ENCODE data around the gene CYBA.

CYBA gene

DNA sequence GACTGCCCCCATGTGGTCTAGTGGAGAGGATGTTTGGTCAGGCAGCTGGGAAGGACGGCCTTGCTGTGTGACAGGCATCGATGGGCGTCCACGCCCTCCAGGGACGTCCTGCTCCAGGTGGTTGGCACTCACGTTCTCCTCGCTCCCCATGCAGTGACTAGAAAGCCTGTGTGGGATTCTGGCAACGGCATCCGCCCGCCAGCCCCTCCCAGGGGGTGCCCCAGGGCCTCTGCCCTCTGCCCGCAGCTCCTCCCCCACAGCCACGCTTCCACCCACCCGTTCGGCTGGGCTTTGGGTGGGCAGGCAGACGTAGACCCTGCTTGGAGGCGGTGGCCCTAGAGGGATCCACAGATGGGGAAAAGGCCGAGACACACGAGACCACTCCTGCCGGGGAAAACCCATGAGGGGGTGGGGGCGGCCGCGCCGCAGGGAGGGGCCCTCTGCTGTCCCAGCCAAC, 17.1 kb downstream of the CYBA start:
- Histone ChIP-seq H3K27me3 (replicated peaks; ENCODE audit: insufficient read depth, low read length) (no peaks in the 10 kb centered on the region), H3K9me3 (replicated peaks; ENCODE audit: insufficient read depth, low read length) (no peaks in the 10 kb centered on the region), H3K27ac (ENCODE audit: low read length) (peak overlapping the region; percentile 86), H3K4me3 (ENCODE audit: low read length) (peak overlapping the region; percentile 64), H3F3A (ENCODE audit: insufficient read depth, low read length) (peaks cover 8% of the 10 kb centered on the region; the same call in 1 of the 2 replicates), H3K9ac (ENCODE audit: low read length) (peak overlapping the region; percentile 69; the same call in 1 of the 2 replicates), H3K4me1 (ENCODE audit: low read length) (peaks cover 15% of the 10 kb centered on the region), H2AFZ (ENCODE audit: low read length) (no peak overlapping the region), H3K4me2 (ENCODE audit: low read depth, low read length) (peak overlapping the region; percentile 78), H4K20me1 (ENCODE audit: insufficient read depth, low read length) (no peaks in the 10 kb centered on the region), H3K36me3 (replicated peaks; ENCODE audit: insufficient read depth, low read length) (no peaks in the 10 kb centered on the region), H3K79me2 (ENCODE audit: low read length) (no peaks in the 10 kb centered on the region), H3K9me2 (replicated peaks; ENCODE audit: insufficient read depth, low read length) (no peaks in the 10 kb centered on the region)
- no peak for TF ChIP-seq EZH2phosphoT487 (IDR thresholded peaks at IDR 0.05; ENCODE audit: low read length)
- TF ChIP-seq CTCF (IDR thresholded peaks at IDR 0.05; ENCODE audit: low read length), result peak; percentile 48
- DNase-seq, result peak; percentile 52

- no peak overlapping the region for H2AFZ ChIP-seq (ENCODE audit: low read length)
- H3K9me2 ChIP-seq (replicated peaks; ENCODE audit: insufficient read depth, low read length), result no peaks in the 10 kb centered on the region
- H3K27me3 ChIP-seq (replicated peaks; ENCODE audit: insufficient read depth, low read length), result no peaks in the 10 kb centered on the region
- peaks cover 8% of the 10 kb centered on the region; the same call in 1 of the 2 replicates for H3F3A ChIP-seq (ENCODE audit: insufficient read depth, low read length)
- H3K4me2 ChIP-seq (ENCODE audit: low read depth, low read length), result no peak overlapping the region
- TF ChIP-seq CTCF (IDR thresholded peaks at IDR 0.05; ENCODE audit: low read length), result no peak
- no peak for TF ChIP-seq EZH2phosphoT487 (IDR thresholded peaks at IDR 0.05; ENCODE audit: low read length)
- no peak for TF ChIP-seq EZH2 (optimal IDR thresholded peaks at IDR 0.05; ENCODE audit: low read depth, low read length)
- no peak overlapping the region for H3K27ac ChIP-seq (ENCODE audit: low read length)
- H3K79me2 ChIP-seq (ENCODE audit: low read length), result no peaks in the 10 kb centered on the region
- no peaks in the 10 kb centered on the region for H4K20me1 ChIP-seq (ENCODE audit: insufficient read depth, low read length)
- H3K9me3 ChIP-seq (replicated peaks; ENCODE audit: insufficient read depth, low read length), result no peaks in the 10 kb centered on the region
- H3K4me3 ChIP-seq (ENCODE audit: low read length), result no peak overlapping the region
- no peak overlapping the region for H3K9ac ChIP-seq (ENCODE audit: low read length)
- no peak for DNase-seq
- peaks cover 8% of the 10 kb centered on the region; the same call in 1 of the 2 replicates for H3K4me1 ChIP-seq (ENCODE audit: low read length)
- no peaks in the 10 kb centered on the region for H3K36me3 ChIP-seq (replicated peaks; ENCODE audit: insufficient read depth, low read length)
Observed at GRCh38 chr16:88632587-88632930, 18.3 kb downstream of the CYBA start.

- peaks cover 8% of the 10 kb centered on the region; the same call in 1 of the 2 replicates for H3F3A ChIP-seq (ENCODE audit: insufficient read depth, low read length)
Observed at GRCh38 chr16:88631920-88632586, 18.8 kb downstream of the CYBA start.

More at GRCh38 chr16:88631920-88632586, 18.8 kb downstream of the CYBA start:
- Histone ChIP-seq H3K9me2 (replicated peaks; ENCODE audit: insufficient read depth, low read length) (no peaks in the 10 kb centered on the region), H3K9me3 (replicated peaks; ENCODE audit: insufficient read depth, low read length) (no peaks in the 10 kb centered on the region), H3K4me3 (ENCODE audit: low read length) (no peak overlapping the region), H3K27ac (ENCODE audit: low read length) (no peak overlapping the region), H3K4me2 (ENCODE audit: low read depth, low read length) (no peak overlapping the region), H3K27me3 (replicated peaks; ENCODE audit: insufficient read depth, low read length) (no peaks in the 10 kb centered on the region), H2AFZ (ENCODE audit: low read length) (no peak overlapping the region), H4K20me1 (ENCODE audit: insufficient read depth, low read length) (no peaks in the 10 kb centered on the region), H3K36me3 (replicated peaks; ENCODE audit: insufficient read depth, low read length) (no peaks in the 10 kb centered on the region), H3K79me2 (ENCODE audit: low read length) (no peaks in the 10 kb centered on the region), H3K4me1 (ENCODE audit: low read length) (peaks cover 8% of the 10 kb centered on the region; the same call in 1 of the 2 replicates), H3K9ac (ENCODE audit: low read length) (no peak overlapping the region)
- no peak for DNase-seq
- TF ChIP-seq EZH2 (optimal IDR thresholded peaks at IDR 0.05; ENCODE audit: low read depth, low read length) (no peak), CTCF (IDR thresholded peaks at IDR 0.05; ENCODE audit: low read length) (no peak), EZH2phosphoT487 (IDR thresholded peaks at IDR 0.05; ENCODE audit: low read length) (no peak)

Data from MM.1S (cell line).